Stimulated activated CD4-positive, alpha-beta T cell treated with anti-CD3 and anti-CD28 coated beads, TNF-alpha, amount 100 ng/mL, for 24 hours (primary cell): ENCODE results near the gene CMTM5.
"Not testable (repeated sequence)": the region's sequence is repeated elsewhere in the genome, so short reads cannot be mapped to it uniquely, and the experiment has no call there.

Experiments used
- DNase-seq, 3 experiments: peaks; one replicate each; pipeline ENCODE4 v3.0.0-alpha.2; 2020; ENCODE audit warnings: low read depth in 3 of 3

Gene CMTM5

GRCh38 chr14:23414906-23415820, 38.3 kb downstream of the CMTM5 start:
- DNase-seq: no peak

- DNase-seq: no peak
These were observed 39.3 kb downstream of the CMTM5 start for GRCh38 chr14:23415821-23416778.

- DNase-seq: no peak
These were observed 40.0 kb downstream of the CMTM5 start for GRCh38 chr14:23416801-23417200.

- DNase-seq: not testable (repeated sequence)
These were observed 40.4 kb downstream of the CMTM5 start for GRCh38 chr14:23417269-23417668.

GRCh38 chr14:23418021-23418420, 41.2 kb downstream of the CMTM5 start:
- DNase-seq: no peak

- not testable (repeated sequence) for DNase-seq
These were observed 42.8 kb downstream of the CMTM5 start for GRCh38 chr14:23419646-23420045.

GRCh38 chr14:23421594-23421993, 44.7 kb downstream of the CMTM5 start:
- DNase-seq: no peak

- no peak for DNase-seq
These were observed 46.8 kb downstream of the CMTM5 start for GRCh38 chr14:23423657-23424056.

- no peak for DNase-seq
These were observed 48.3 kb downstream of the CMTM5 start for GRCh38 chr14:23425169-23425568.

GRCh38 chr14:23425798-23426197, 49.0 kb downstream of the CMTM5 start:
- DNase-seq: not testable (repeated sequence)

- DNase-seq: no peak
These were observed 52.0 kb downstream of the CMTM5 start for GRCh38 chr14:23428686-23429495.
